Astrocyte (in vitro differentiated cells and primary cell): ENCODE measurements around the gene NUP62. TPM values are rescaled to one million over a fixed set of nuclear protein-coding genes. Genes with fewer than 3 reads are reported as not detected.

Experiments used
- DNase-seq: peaks from one replicate; pipeline ENCODE4 v3.0.0-alpha.2; 2010; ENCODE audit warnings: low read depth
- FAIRE-seq: peaks from 2 replicates; lab custom pipeline; 2011; peaks lifted over from hg19 to GRCh38; lab: Jason Lieb, UNC
- H2AFZ ChIP-seq: 2 replicates; pipeline ENCODE4 v1.6.0; 2012; ENCODE audit warnings: low read depth, low read length, inconsistent platforms
- H3K27ac ChIP-seq: 2 replicates; pipeline ENCODE4 v1.5.1; 2011; ENCODE audit warnings: low read depth, low read length, inconsistent platforms
- H3K27me3 ChIP-seq: 2 replicates; pipeline ENCODE4 v1.6.0; 2011; ENCODE audit warnings: low read length, inconsistent platforms; ENCODE audit not compliant: insufficient read depth
- H3K36me3 ChIP-seq: 2 replicates; pipeline ENCODE4 v1.5.1; 2011; ENCODE audit warnings: low read length, inconsistent platforms; ENCODE audit not compliant: insufficient read depth
- H3K4me1 ChIP-seq: 2 replicates; pipeline ENCODE4 v1.5.1; 2011; ENCODE audit warnings: low read length, inconsistent platforms; ENCODE audit not compliant: insufficient read depth
- H3K4me2 ChIP-seq: 2 replicates; pipeline ENCODE4 v1.6.0; 2012; ENCODE audit warnings: low read length, inconsistent platforms
- H3K4me3 ChIP-seq: 2 replicates; pipeline ENCODE4 v1.5.1; 2011; ENCODE audit warnings: low read depth, mild to moderate bottlenecking, low read length, inconsistent platforms; ENCODE audit not compliant: insufficient read depth
- H3K79me2 ChIP-seq: 2 replicates; pipeline ENCODE4 v1.6.0; 2012; ENCODE audit warnings: mild to moderate bottlenecking, low read length, inconsistent platforms; ENCODE audit not compliant: insufficient read depth
- H3K9ac ChIP-seq: 2 replicates; pipeline ENCODE4 v1.6.0; 2012; ENCODE audit warnings: mild to moderate bottlenecking, low read length, inconsistent platforms
- H3K9me3 ChIP-seq: 2 replicates; pipeline ENCODE4 v1.5.1; 2012; ENCODE audit warnings: low read depth, mild to moderate bottlenecking, low read length, inconsistent platforms; ENCODE audit not compliant: insufficient read depth
- H4K20me1 ChIP-seq: 2 replicates; pipeline ENCODE4 v1.6.0; 2012; ENCODE audit warnings: low read length, inconsistent platforms; ENCODE audit not compliant: insufficient read depth
- H3K27ac Mint-ChIP-seq: one replicate; pipeline ENCODE4 v1.8.0; 2021; ENCODE audit warnings: mild to moderate bottlenecking, mixed read lengths; ENCODE audit not compliant: unreplicated experiment
- H3K27me3 Mint-ChIP-seq: one replicate; pipeline ENCODE4 v1.8.0; 2021; ENCODE audit warnings: low read depth, mixed read lengths; ENCODE audit not compliant: unreplicated experiment
- H3K36me3 Mint-ChIP-seq: one replicate; pipeline ENCODE4 v1.8.0; 2021; ENCODE audit warnings: low read depth, mixed read lengths; ENCODE audit not compliant: unreplicated experiment
- H3K4me1 Mint-ChIP-seq: one replicate; pipeline ENCODE4 v1.8.0; 2021; ENCODE audit warnings: low read depth, mixed read lengths; ENCODE audit not compliant: unreplicated experiment
- H3K4me3 Mint-ChIP-seq: one replicate; pipeline ENCODE4 v1.8.0; 2021; ENCODE audit warnings: mild to moderate bottlenecking, moderate library complexity, mixed read lengths; ENCODE audit not compliant: unreplicated experiment
- H3K9me3 Mint-ChIP-seq: one replicate; pipeline ENCODE4 v1.8.0; 2021; ENCODE audit warnings: mild to moderate bottlenecking, mixed read lengths; ENCODE audit not compliant: unreplicated experiment
- CTCF ChIP-seq: IDR thresholded peaks from 2 replicates; pipeline ENCODE4 v1.5.1; 2011; ENCODE audit warnings: low read depth, mild to moderate bottlenecking, inconsistent platforms, low read length, moderate library complexity; ENCODE audit not compliant: insufficient read depth
- EZH2 ChIP-seq: IDR thresholded peaks from 2 replicates; pipeline ENCODE4 v1.6.1; 2012; ENCODE audit warnings: mild to moderate bottlenecking, low read length, inconsistent platforms; ENCODE audit not compliant: insufficient read depth
- total RNA-seq: library from RNA; stranded (reverse); gene quantifications from 2 replicates; pipeline ENCODE4 v1.2.1, GENCODE V29; 2021

NUP62 gene
- total RNA-seq, 1 donor from 2014 or later, result 49.5 TPM

- Histone ChIP-seq H3K4me2 (peak within 1 kb of the TSS; percentile 88), H3K4me1 (peaks cover 36% of the 10 kb centered on the region), H3K9me3 (no peaks in the 10 kb centered on the region), H3K9ac (peak within 1 kb of the TSS; percentile 83), H3K27ac (peak within 1 kb of the TSS; percentile 78), H2AFZ (peak within 1 kb of the TSS; percentile 82), H3K4me3 (peak within 1 kb of the TSS; percentile 79), H4K20me1 (peaks cover 24% of the 10 kb centered on the region), H3K36me3 (peaks cover 20% of the 10 kb centered on the region), H3K79me2 (peaks cover 64% of the 10 kb centered on the region), H3K27me3 (no peaks in the 10 kb centered on the region)
- DNase-seq, result peak; percentile 80
- no peak within 1 kb of the TSS for H3K4me3 Mint-ChIP-seq
- H3K27ac Mint-ChIP-seq, result peak within 1 kb of the TSS; percentile 95
- FAIRE-seq, result no peak
- peaks cover 9% of the 10 kb centered on the region for H3K4me1 Mint-ChIP-seq
- no peak for TF ChIP-seq CTCF
- no peak for TF ChIP-seq EZH2
- H3K36me3 Mint-ChIP-seq, result peaks cover 23% of the 10 kb centered on the region
- no peaks in the 10 kb centered on the region for H3K9me3 Mint-ChIP-seq
- H3K27me3 Mint-ChIP-seq, result no peaks in the 10 kb centered on the region
Observed at GRCh38 chr19:49866933-49867782, 62.1 kb downstream of the NUP62 start, which contains the start of gene PNKP. Gene PNKP (minus strand): TSS chr19:49867576. CDS start chr19:49867204, 372 bp downstream.

DNA sequence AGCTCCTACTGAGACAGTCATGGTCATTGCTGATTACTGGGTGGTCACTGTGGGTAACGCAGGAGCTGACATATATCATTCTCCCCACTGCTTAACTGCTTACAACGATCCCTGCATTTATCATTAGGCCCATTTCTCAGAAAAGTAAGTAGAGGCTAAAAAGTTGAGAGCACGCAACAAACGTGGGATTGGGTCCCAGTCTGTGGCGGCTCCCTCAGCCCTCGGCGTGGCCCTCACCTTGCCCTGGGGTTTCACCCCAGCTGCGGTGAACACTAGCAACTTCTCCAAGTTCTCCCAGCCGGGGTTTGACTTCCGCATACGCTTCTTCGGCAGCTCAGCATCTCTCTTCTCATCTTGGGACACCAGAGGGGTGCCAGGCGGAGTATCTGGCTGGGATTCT lies 64.4 kb downstream of the NUP62 start:
- TF ChIP-seq EZH2 (no peak), CTCF (no peak)
- Histone ChIP-seq H3K27me3 (no peaks in the 10 kb centered on the region), H3K9ac (no peak overlapping the region), H2AFZ (no peak overlapping the region), H3K27ac (no peak overlapping the region), H3K4me1 (peaks cover 37% of the 10 kb centered on the region), H3K4me3 (no peak overlapping the region), H4K20me1 (peaks cover 33% of the 10 kb centered on the region), H3K9me3 (no peaks in the 10 kb centered on the region), H3K79me2 (peaks cover 50% of the 10 kb centered on the region), H3K36me3 (peaks cover 16% of the 10 kb centered on the region), H3K4me2 (peak overlapping the region; percentile 88)
- H3K4me1 Mint-ChIP-seq, result peaks cover 7% of the 10 kb centered on the region
- H3K27me3 Mint-ChIP-seq, result no peaks in the 10 kb centered on the region
- FAIRE-seq (no peak), DNase-seq (no peak)
- H3K36me3 Mint-ChIP-seq, result peaks cover 15% of the 10 kb centered on the region
- H3K4me3 Mint-ChIP-seq, result no peak overlapping the region
- H3K9me3 Mint-ChIP-seq, result no peaks in the 10 kb centered on the region
- H3K27ac Mint-ChIP-seq, result no peak overlapping the region

DNA sequence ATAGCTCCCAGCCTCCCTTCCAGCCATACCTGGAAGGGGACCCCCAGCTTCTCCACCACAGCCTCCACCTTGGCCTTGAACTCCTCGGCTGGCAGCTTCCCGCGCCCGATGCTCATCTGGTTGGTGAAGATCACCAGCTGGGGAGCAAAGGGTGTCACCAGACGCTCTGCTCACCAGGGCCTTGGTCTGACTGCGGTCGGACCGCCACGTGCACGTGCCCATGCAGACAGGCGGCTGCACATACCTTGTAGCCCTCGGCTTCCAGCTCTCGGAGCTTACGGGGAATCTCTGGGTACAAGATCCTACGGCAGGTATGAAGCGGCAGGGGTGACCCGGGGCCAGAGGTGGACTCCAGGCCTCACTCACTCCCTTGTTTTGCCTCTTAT lies 65.4 kb downstream of the NUP62 start:
- H2AFZ ChIP-seq, result no peak overlapping the region
- no peaks in the 10 kb centered on the region for H3K27me3 Mint-ChIP-seq
- DNase-seq (no peak), FAIRE-seq (no peak)
- no peaks in the 10 kb centered on the region for H3K27me3 ChIP-seq
- H3K9me3 ChIP-seq, result no peaks in the 10 kb centered on the region
- peaks cover 41% of the 10 kb centered on the region for H4K20me1 ChIP-seq
- H3K27ac Mint-ChIP-seq, result no peak overlapping the region
- peaks cover 50% of the 10 kb centered on the region for H3K79me2 ChIP-seq
- TF ChIP-seq EZH2 (no peak), CTCF (no peak)
- H3K9me3 Mint-ChIP-seq, result no peaks in the 10 kb centered on the region
- H3K36me3 Mint-ChIP-seq, result peaks cover 15% of the 10 kb centered on the region
- no peak overlapping the region for H3K4me3 Mint-ChIP-seq
- H3K4me3 ChIP-seq, result no peak overlapping the region
- no peak overlapping the region for H3K4me2 ChIP-seq
- H3K4me1 ChIP-seq, result peaks cover 44% of the 10 kb centered on the region
- no peak overlapping the region for H3K27ac ChIP-seq
- H3K36me3 ChIP-seq, result peaks cover 16% of the 10 kb centered on the region
- peaks cover 12% of the 10 kb centered on the region for H3K4me1 Mint-ChIP-seq
- H3K9ac ChIP-seq, result no peak overlapping the region
